HFFc6 (cell line): ENCODE results near the gene NCKAP5. TPM values are rescaled to one million over a fixed set of nuclear protein-coding genes. Genes with fewer than 3 reads are reported as not detected.

ENCODE experiments used
- DNase-seq: peaks from one replicate; pipeline ENCODE4 v3.0.0-alpha.2; 2018
- H3K27ac Mint-ChIP-seq: 2 replicates; pipeline ENCODE4 v1.8.0; 2020; ENCODE audit warnings: mild to moderate bottlenecking, mixed read lengths
- H3K27me3 Mint-ChIP-seq: 2 replicates; pipeline ENCODE4 v1.8.0; 2021; ENCODE audit warnings: mild to moderate bottlenecking, moderate library complexity, mixed read lengths; ENCODE audit not compliant: insufficient read depth
- H3K36me3 Mint-ChIP-seq: 2 replicates; pipeline ENCODE4 v1.8.0; 2021; ENCODE audit warnings: low read depth, mixed read lengths
- H3K4me1 Mint-ChIP-seq: 2 replicates; pipeline ENCODE4 v1.8.0; 2020; ENCODE audit warnings: low read depth, mixed read lengths
- H3K4me3 Mint-ChIP-seq: 2 replicates; pipeline ENCODE4 v1.8.0; 2020; ENCODE audit warnings: mild to moderate bottlenecking, moderate library complexity, mixed read lengths
- H3K9me3 Mint-ChIP-seq: 2 replicates; pipeline ENCODE4 v1.8.0; 2020; ENCODE audit warnings: mild to moderate bottlenecking, mixed read lengths
- total RNA-seq, 6 experiments: library from RNA; stranded (reverse); fragmentation: NEBNext Ultra II Directional; extraction: Animal tissue kit (Norgen Biotek cat#: 25700); gene quantifications; 2 replicates in 1 of 6; 3 replicates in 5 of 6; pipeline ENCODE4 v1.2.3, GENCODE V29; 2021
- TF ChIP-seq, protein P1 (sequence below): fragments of 200-600 bp; sonication (generic); IDR thresholded peaks from 2 replicates; pipeline ENCODE4 v1.5.0; 2021; ENCODE audit warnings: antibody characterized with exemption, mild to moderate bottlenecking

The NCKAP5 gene
- total RNA-seq, 6 experiments from 2014 or later: 0.31 to 4.0 (median 3.1) TPM

DNA sequence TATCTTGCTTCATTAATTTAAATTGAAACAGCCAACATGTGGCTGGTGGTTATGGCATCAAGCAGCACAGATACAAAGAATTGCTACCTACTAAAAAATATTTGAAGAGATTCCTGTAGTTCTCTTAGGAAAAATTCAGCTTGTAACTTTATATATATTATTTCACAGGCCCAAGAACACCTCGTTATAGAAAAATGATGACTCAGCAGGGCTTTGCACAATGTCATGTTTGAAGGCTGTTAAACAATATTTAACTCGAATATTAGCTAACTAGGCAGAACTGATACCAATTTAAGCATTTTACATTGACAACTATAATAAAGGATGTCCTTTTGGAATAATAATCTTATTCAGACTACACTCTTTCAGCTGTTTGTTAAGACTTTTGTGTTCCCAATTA, 795.9 kb downstream of the NCKAP5 start:
- H3K9me3 Mint-ChIP-seq: no peaks in the 10 kb centered on the region; the same call in 1 of the 2 replicates
- no peak for DNase-seq
- no peaks in the 10 kb centered on the region; the same call in 1 of the 2 replicates for H3K4me1 Mint-ChIP-seq
- H3K36me3 Mint-ChIP-seq: no peaks in the 10 kb centered on the region
- H3K27ac Mint-ChIP-seq: no peak overlapping the region
- H3K27me3 Mint-ChIP-seq: no peaks in the 10 kb centered on the region
- TF ChIP-seq, protein P1, sequence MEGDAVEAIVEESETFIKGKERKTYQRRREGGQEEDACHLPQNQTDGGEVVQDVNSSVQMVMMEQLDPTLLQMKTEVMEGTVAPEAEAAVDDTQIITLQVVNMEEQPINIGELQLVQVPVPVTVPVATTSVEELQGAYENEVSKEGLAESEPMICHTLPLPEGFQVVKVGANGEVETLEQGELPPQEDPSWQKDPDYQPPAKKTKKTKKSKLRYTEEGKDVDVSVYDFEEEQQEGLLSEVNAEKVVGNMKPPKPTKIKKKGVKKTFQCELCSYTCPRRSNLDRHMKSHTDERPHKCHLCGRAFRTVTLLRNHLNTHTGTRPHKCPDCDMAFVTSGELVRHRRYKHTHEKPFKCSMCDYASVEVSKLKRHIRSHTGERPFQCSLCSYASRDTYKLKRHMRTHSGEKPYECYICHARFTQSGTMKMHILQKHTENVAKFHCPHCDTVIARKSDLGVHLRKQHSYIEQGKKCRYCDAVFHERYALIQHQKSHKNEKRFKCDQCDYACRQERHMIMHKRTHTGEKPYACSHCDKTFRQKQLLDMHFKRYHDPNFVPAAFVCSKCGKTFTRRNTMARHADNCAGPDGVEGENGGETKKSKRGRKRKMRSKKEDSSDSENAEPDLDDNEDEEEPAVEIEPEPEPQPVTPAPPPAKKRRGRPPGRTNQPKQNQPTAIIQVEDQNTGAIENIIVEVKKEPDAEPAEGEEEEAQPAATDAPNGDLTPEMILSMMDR: no peak
- H3K4me3 Mint-ChIP-seq: no peak overlapping the region

- DNase-seq: no peak
- TF ChIP-seq, protein P1: no peak
- Mint-ChIP-seq H3K27me3 (no peaks in the 10 kb centered on the region; the same call in 1 of the 2 replicates), H3K27ac (no peak overlapping the region), H3K4me1 (no peaks in the 10 kb centered on the region), H3K4me3 (no peak overlapping the region), H3K36me3 (no peaks in the 10 kb centered on the region), H3K9me3 (peaks cover 3% of the 10 kb centered on the region; the same call in 1 of the 2 replicates)
Measured at GRCh38 chr2:132766573-132766972, 801.7 kb downstream of the NCKAP5 start.

DNA sequence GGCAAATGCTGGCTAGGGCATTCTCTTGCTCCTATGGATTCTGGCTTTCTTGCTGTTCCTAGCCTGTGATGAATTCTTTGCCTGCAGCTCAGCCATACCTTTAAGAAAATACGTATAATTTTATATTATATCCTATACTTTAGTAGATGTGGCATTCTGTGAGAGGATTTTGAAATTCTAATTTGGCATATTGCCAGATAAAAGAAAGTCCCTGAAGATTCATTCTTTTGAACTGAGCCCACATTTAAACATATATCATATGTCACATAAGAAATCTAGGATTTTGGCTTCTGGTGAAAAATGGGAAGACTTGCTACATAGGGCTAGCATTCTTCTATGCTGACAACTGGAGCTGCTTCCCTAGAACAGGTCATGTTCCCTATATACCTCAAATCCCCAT, 806.8 kb downstream of the NCKAP5 start:
- DNase-seq: no peak
- TF ChIP-seq, protein P1: no peak
- peaks cover 23% of the 10 kb centered on the region; the same call in 1 of the 2 replicates for H3K4me1 Mint-ChIP-seq
- H3K27me3 Mint-ChIP-seq: no peaks in the 10 kb centered on the region; the same call in 1 of the 2 replicates
- H3K36me3 Mint-ChIP-seq: no peaks in the 10 kb centered on the region
- H3K27ac Mint-ChIP-seq: no peak overlapping the region
- H3K4me3 Mint-ChIP-seq: no peak overlapping the region
- no peaks in the 10 kb centered on the region for H3K9me3 Mint-ChIP-seq

- H3K27me3 Mint-ChIP-seq: no peaks in the 10 kb centered on the region; the same call in 1 of the 2 replicates
- H3K4me1 Mint-ChIP-seq: peaks cover 23% of the 10 kb centered on the region; the same call in 1 of the 2 replicates
- no peaks in the 10 kb centered on the region for H3K36me3 Mint-ChIP-seq
- no peak overlapping the region for H3K27ac Mint-ChIP-seq
- no peaks in the 10 kb centered on the region for H3K9me3 Mint-ChIP-seq
- no peak overlapping the region for H3K4me3 Mint-ChIP-seq
- TF ChIP-seq, protein P1: no peak
- no peak for DNase-seq
Measured at GRCh38 chr2:132760971-132761370, 807.3 kb downstream of the NCKAP5 start.

DNA sequence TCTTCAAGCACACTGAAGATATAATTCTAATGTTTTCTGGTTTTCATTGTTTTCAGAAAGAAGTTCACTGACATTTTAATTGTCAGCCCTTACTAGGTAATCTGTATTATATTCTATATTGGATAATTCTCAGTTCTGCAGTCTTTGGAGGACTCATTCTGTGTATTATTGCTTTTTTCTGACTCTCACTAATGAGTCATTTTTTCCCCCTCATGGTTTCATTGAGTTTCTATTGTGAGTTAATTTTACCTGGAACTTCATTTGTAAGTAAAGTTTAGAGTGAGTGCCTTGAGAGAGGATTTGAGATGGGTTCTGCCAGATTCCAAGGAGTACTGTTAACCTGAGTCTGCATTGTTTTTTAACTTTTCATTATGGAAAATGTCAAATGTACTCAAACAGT, 807.9 kb downstream of the NCKAP5 start:
- Mint-ChIP-seq H3K27ac (no peak overlapping the region), H3K36me3 (no peaks in the 10 kb centered on the region), H3K27me3 (no peaks in the 10 kb centered on the region; the same call in none of the 2 replicates), H3K4me3 (no peak overlapping the region), H3K4me1 (peaks cover 23% of the 10 kb centered on the region; the same call in 1 of the 2 replicates), H3K9me3 (no peaks in the 10 kb centered on the region)
- TF ChIP-seq, protein P1: no peak
- DNase-seq: no peak
